Ascending aorta (tissue), 2 donors: ENCODE results near the gene IER5. TPM values are rescaled to one million over a fixed set of nuclear protein-coding genes. Genes with fewer than 3 reads are reported as not detected.

ENCODE experiments used
- DNase-seq, 2 donors: peaks; one replicate each; pipeline ENCODE4 v3.0.0-alpha.2; 2019; ENCODE audit warnings: low spot score in 2 of 2
- H3K27ac ChIP-seq, 2 donors: fragments of 200-600 bp; sonication (generic); one replicate each; pipeline ENCODE4 v1.5.1; 2016 to 2017; ENCODE audit warnings: mild to moderate bottlenecking in 1 of 2
- H3K27me3 ChIP-seq: fragments of 200-600 bp; sonication (generic); one replicate; pipeline ENCODE4 v1.5.1; 2017
- H3K36me3 ChIP-seq, 2 donors: fragments of 200-600 bp; sonication (generic); one replicate each; pipeline ENCODE4 v1.5.1; 2016
- H3K4me1 ChIP-seq, 2 donors: fragments of 200-600 bp; sonication (generic); one replicate each; pipeline ENCODE4 v1.5.1; 2016 to 2017; ENCODE audit warnings: mild to moderate bottlenecking in 1 of 2
- H3K4me3 ChIP-seq, 2 donors: fragments of 200-600 bp; sonication (generic); one replicate each; pipeline ENCODE4 v1.5.1; 2016 to 2017; ENCODE audit warnings: mild to moderate bottlenecking in 1 of 2
- H3K9me3 ChIP-seq, 2 donors: fragments of 200-600 bp; sonication (generic); one replicate each; pipeline ENCODE4 v1.5.1; 2016
- CTCF ChIP-seq, 3 experiments: fragments of 200-600 bp in 2 of 3; fragments of 450-650 bp in 1 of 3; sonication (generic) in 2 of 3; IDR thresholded peaks; one replicate each; pipeline ENCODE4 v1.5.1; 2016 to 2019; ENCODE audit warnings: antibody characterized with exemption in 3 of 3, mild to moderate bottlenecking in 1 of 3, moderate library complexity in 1 of 3
- intact Hi-C: fragments of 100-400 bp; cut with DNase I; formaldehyde crosslinking; loops from one replicate; pipeline ENCODE4 v1.15.1; 2023
- total RNA-seq: library from RNA; depleted of rRNA; stranded (reverse); fragments of >200 nt; gene quantifications from one replicate; pipeline ENCODE4 v1.1.0, GENCODE V29; 2016

The IER5 gene
- total RNA-seq, 1 donor from 2014 or later: 47.9 TPM

GRCh38 chr1:181140398-181140797 lies 51.9 kb downstream of the IER5 start:
- no peak for TF ChIP-seq CTCF (IDR thresholded peaks at IDR 0.05)
- peaks cover 21 to 29% of the 10 kb centered on the region in 2 donors for H3K4me1 ChIP-seq
- no peaks in the 10 kb centered on the region for H3K9me3 ChIP-seq
- no peak for DNase-seq
- H3K4me3 ChIP-seq: no peak overlapping the region
- no peaks in the 10 kb centered on the region for H3K27me3 ChIP-seq
- H3K27ac ChIP-seq: peak overlapping the region; percentile 82 to 83
- H3K36me3 ChIP-seq: no peaks in the 10 kb centered on the region
- intact Hi-C loops: loop anchor here (2.0 to 5.0 kb wide), 4 partner anchors 28 to 228 kb away; partner anchors contain the start of gene KIAA1614

- Histone ChIP-seq H3K27ac (peak overlapping the region; percentile 82 to 83), H3K4me3 (no peak overlapping the region), H3K27me3 (no peaks in the 10 kb centered on the region), H3K36me3 (no peaks in the 10 kb centered on the region), H3K9me3 (no peaks in the 10 kb centered on the region), H3K4me1 (peaks cover 18 to 25% of the 10 kb centered on the region in 2 donors)
- intact Hi-C loops: loop anchor here (2.0 to 5.0 kb wide), 4 partner anchors 28 to 229 kb away; partner anchors contain the start of gene KIAA1614
- TF ChIP-seq CTCF (IDR thresholded peaks at IDR 0.05): no peak
- no peak for DNase-seq
Observed at GRCh38 chr1:181140891-181141290, 52.4 kb downstream of the IER5 start.

GRCh38 chr1:181141431-181141910 lies 53.0 kb downstream of the IER5 start:
- Histone ChIP-seq H3K36me3 (no peaks in the 10 kb centered on the region), H3K27ac (peak overlapping the region; percentile 82 to 83), H3K27me3 (no peaks in the 10 kb centered on the region), H3K4me1 (peaks cover 14 to 20% of the 10 kb centered on the region in 2 donors), H3K4me3 (peak overlapping the region in 1 of 2 donors; percentile 58), H3K9me3 (no peaks in the 10 kb centered on the region)
- intact Hi-C loops: loop anchor here (2.0 to 5.0 kb wide), 4 partner anchors 29 to 229 kb away; partner anchors contain the start of gene KIAA1614
- peak; percentile 61 to 92 for DNase-seq
- no peak for TF ChIP-seq CTCF (IDR thresholded peaks at IDR 0.05)

Other genes starting within 250 kb of the IER5 start
- gene KIAA1614, start 175.8 kb upstream of the IER5 start, total RNA-seq: 21.9 TPM
- 15.5 TPM for gene STX6, start 65.8 kb upstream of the IER5 start, total RNA-seq
- gene MR1, start 54.7 kb upstream of the IER5 start, total RNA-seq: 19.2 TPM